ENCODE measurements around the gene SEC24D. TPM values are rescaled to one million over a fixed set of nuclear protein-coding genes. Genes with fewer than 3 reads are reported as not detected.

The SEC24D gene
- total and polyA plus RNA-seq, 2 experiments from 2014 or later: 37.6 to 94.8 TPM

GRCh38 chr4:118774321-118774720 lies 61.6 kb downstream of the SEC24D start:
- peaks cover 19% of the 10 kb centered on the region for H3K4me1 ChIP-seq (ENCODE audit: insufficient read depth)
- peaks cover 14% of the 10 kb centered on the region for H3K36me3 Mint-ChIP-seq (ENCODE audit: low read depth)
- no peak for DNase-seq (ENCODE audit: low spot score)
- ATAC-seq: no peak
- no peak overlapping the region for H3K4me3 Mint-ChIP-seq
- H3K79me2 ChIP-seq (replicated peaks; ENCODE audit: insufficient read depth): no peaks in the 10 kb centered on the region; the same call in 1 of the 2 replicates
- peaks cover 3% of the 10 kb centered on the region; the same call in 1 of the 3 replicates for H3K9me3 Mint-ChIP-seq
- no peak overlapping the region for H3K4me3 ChIP-seq
- no peaks in the 10 kb centered on the region for H3K36me3 ChIP-seq (ENCODE audit: insufficient read depth)
- H3K27ac Mint-ChIP-seq: no peak overlapping the region
- TF ChIP-seq, protein P1, sequence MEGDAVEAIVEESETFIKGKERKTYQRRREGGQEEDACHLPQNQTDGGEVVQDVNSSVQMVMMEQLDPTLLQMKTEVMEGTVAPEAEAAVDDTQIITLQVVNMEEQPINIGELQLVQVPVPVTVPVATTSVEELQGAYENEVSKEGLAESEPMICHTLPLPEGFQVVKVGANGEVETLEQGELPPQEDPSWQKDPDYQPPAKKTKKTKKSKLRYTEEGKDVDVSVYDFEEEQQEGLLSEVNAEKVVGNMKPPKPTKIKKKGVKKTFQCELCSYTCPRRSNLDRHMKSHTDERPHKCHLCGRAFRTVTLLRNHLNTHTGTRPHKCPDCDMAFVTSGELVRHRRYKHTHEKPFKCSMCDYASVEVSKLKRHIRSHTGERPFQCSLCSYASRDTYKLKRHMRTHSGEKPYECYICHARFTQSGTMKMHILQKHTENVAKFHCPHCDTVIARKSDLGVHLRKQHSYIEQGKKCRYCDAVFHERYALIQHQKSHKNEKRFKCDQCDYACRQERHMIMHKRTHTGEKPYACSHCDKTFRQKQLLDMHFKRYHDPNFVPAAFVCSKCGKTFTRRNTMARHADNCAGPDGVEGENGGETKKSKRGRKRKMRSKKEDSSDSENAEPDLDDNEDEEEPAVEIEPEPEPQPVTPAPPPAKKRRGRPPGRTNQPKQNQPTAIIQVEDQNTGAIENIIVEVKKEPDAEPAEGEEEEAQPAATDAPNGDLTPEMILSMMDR (conservative IDR thresholded peaks at IDR 0.05; ENCODE audit: low read depth in 2 of 2): no peak
- TF ChIP-seq ZNF462 (CRISPR knock-in tag; IDR thresholded peaks at IDR 0.05) (no peak), CREB1 (CRISPR knock-in tag; IDR thresholded peaks at IDR 0.05; ENCODE audit: low read depth) (no peak), EZH2 (IDR thresholded peaks at IDR 0.05; ENCODE audit: low read depth, unreplicated experiment) (no peak), STAT1 (IDR thresholded peaks at IDR 0.05; ENCODE audit: unreplicated experiment) (no peak), POLR2AphosphoS5 (IDR thresholded peaks at IDR 0.05; ENCODE audit: low read depth) (no peak), ETS1 (IDR thresholded peaks at IDR 0.05) (no peak), ZNF114 (CRISPR knock-in tag; IDR thresholded peaks at IDR 0.05) (no peak), ZNF331 (CRISPR knock-in tag; IDR thresholded peaks at IDR 0.05; ENCODE audit: low read depth) (no peak), REST (IDR thresholded peaks at IDR 0.05; ENCODE audit: unreplicated experiment) (no peak), NANOG (IDR thresholded peaks at IDR 0.05; ENCODE audit: borderline replicate concordance) (no peak), JUNB (IDR thresholded peaks at IDR 0.05; ENCODE audit: unreplicated experiment) (no peak), EZH2phosphoT487 (IDR thresholded peaks at IDR 0.05; ENCODE audit: unreplicated experiment) (no peak)
- H2AFZ ChIP-seq: no peak overlapping the region
- peaks cover 4% of the 10 kb centered on the region for H3K27me3 Mint-ChIP-seq (ENCODE audit: insufficient read depth, low read depth, poor library complexity)
- peaks cover 29% of the 10 kb centered on the region for H3K4me1 Mint-ChIP-seq
- H4K20me1 ChIP-seq (replicated peaks; ENCODE audit: insufficient read depth): 0 out of 2 replicates have a peak, but pooled peaks cover 2% of the 10 kb centered on the region
- peak overlapping the region; percentile 53; the same call in 1 of the 2 replicates for H3K27ac ChIP-seq (ENCODE audit: low read depth)
- H3K9me2 ChIP-seq (ENCODE audit: insufficient read depth): no peaks in the 10 kb centered on the region
- no peaks in the 10 kb centered on the region for H3F3A ChIP-seq (replicated peaks; ENCODE audit: low read depth)
- H3K27me3 ChIP-seq (ENCODE audit: insufficient read depth): no peaks in the 10 kb centered on the region
- H3K4me2 ChIP-seq: no peak overlapping the region
